ACC112 (cell line): Measurements from ENCODE around the gene POLD4.
"Not testable (repeated sequence)": the region's sequence is repeated elsewhere in the genome, so short reads cannot be mapped to it uniquely, and the experiment has no call there.

ENCODE experiments used
- H2AFZ ChIP-seq: fragments of 200-600 bp; sonication (generic); one replicate; pipeline ENCODE4 v1.6.0; 2017; ENCODE audit warnings: antibody characterized with exemption, low read length; ENCODE audit not compliant: unreplicated experiment
- H3K27ac ChIP-seq: fragments of 200-600 bp; sonication (generic); 2 replicates; pipeline ENCODE4 v1.5.1; 2014; ENCODE audit warnings: low read depth, mild to moderate bottlenecking, antibody characterized with exemption, low read length, moderate library complexity
- H3K27me3 ChIP-seq: fragments of 200-600 bp; sonication (generic); 2 replicates; pipeline ENCODE4 v1.6.1; 2014; ENCODE audit warnings: mild to moderate bottlenecking, antibody characterized with exemption, low read length, moderate library complexity, mixed read lengths; ENCODE audit not compliant: insufficient read depth
- H3K36me3 ChIP-seq: fragments of 200-600 bp; sonication (generic); 2 replicates; pipeline ENCODE4 v1.6.1; 2016; ENCODE audit warnings: mild to moderate bottlenecking, antibody characterized with exemption, low read length, moderate library complexity, mixed read lengths; ENCODE audit not compliant: insufficient read depth
- H3K4me1 ChIP-seq: fragments of 200-600 bp; sonication (generic); one replicate; pipeline ENCODE4 v1.6.1; 2016; ENCODE audit warnings: low read length, mixed read lengths; ENCODE audit not compliant: insufficient read depth, unreplicated experiment, control insufficient read depth
- H3K4me3 ChIP-seq: fragments of 200-600 bp; sonication (generic); 2 replicates; pipeline ENCODE4 v1.5.1; 2014; ENCODE audit warnings: mild to moderate bottlenecking, low read depth, low read length
- H3K79me2 ChIP-seq: fragments of 200-600 bp; sonication (generic); one replicate; pipeline ENCODE4 v1.6.0; 2016; ENCODE audit warnings: low read length; ENCODE audit not compliant: control insufficient read depth, unreplicated experiment, insufficient read depth

Gene POLD4

DNA sequence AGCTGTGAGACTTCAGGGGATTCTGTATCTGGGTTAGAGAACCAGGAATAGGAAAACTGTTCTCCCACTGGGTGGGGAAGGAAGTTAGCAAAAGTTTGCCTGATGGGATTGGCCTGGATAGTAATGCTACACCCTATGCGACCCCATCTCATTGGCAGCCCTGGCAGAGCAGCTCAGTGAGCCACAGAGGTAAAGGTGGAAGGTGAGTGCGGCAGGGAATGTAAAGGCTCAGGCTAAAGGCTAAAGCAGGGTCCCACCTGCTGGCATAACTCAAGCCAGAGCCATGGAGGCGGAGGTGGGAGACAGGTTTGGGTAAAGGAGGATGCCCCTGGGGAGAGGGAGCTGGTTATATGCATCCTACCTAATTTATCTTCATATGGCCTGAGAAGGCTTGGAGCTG lies 31.3 kb downstream of the POLD4 start:
- Histone ChIP-seq H3K36me3 (no peaks in the 10 kb centered on the region), H3K4me3 (no peak overlapping the region), H3K79me2 (no peaks in the 10 kb centered on the region), H2AFZ (no peak overlapping the region), H3K27me3 (no peaks in the 10 kb centered on the region), H3K4me1 (no peaks in the 10 kb centered on the region), H3K27ac (no peak overlapping the region)

DNA sequence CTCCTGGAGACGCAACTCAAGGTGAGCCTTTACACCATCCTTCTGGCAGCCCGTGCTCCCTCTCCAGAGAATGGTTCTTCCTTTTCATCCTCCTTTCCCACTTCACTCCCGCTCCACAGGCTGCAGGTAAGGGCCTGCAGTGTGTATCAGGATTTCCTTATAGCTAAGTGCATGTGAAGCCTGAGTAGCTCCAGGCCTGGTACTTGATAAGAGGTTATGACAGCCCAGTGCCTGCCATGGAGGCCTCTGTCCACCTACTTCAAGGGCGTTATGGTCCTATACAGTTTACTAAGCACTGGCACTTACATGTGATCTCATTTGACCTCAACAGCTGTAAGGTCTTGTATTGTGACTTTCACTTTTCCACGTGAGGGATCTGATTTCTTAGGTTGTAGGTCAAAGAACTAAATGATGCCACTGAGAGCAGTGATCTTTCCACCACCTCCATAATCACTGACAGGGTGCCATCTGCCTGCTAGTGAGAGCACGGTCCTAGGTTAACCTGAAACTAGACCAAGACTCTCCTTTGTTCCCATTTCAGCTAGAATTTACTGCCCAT lies 32.0 kb downstream of the POLD4 start:
- Histone ChIP-seq H3K4me1 (no peaks in the 10 kb centered on the region), H3K27me3 (no peaks in the 10 kb centered on the region), H3K4me3 (no peak overlapping the region), H3K79me2 (no peaks in the 10 kb centered on the region), H3K27ac (no peak overlapping the region), H3K36me3 (no peaks in the 10 kb centered on the region), H2AFZ (no peak overlapping the region)

DNA sequence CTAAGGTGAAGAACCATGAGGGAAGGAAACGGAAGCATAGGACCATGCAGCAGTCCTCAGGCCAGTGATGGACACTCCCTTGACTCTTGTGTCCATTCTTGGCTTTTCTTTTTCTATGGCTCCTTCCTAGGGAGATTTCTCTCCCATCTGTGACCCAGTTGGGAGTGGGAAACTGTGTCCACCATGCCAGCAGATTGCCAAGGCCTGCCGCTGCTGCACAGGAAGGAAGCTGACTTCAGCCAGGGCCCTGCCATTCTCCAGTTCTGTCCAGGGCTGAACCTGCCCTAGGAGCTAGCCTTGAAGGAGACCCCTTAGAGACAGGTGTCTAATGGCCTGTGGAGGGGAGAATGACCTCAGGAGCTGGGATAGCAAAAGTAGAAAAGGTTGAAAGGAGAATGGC lies 32.7 kb downstream of the POLD4 start:
- H3K4me1 ChIP-seq: no peaks in the 10 kb centered on the region
- H3K79me2 ChIP-seq: no peaks in the 10 kb centered on the region
- H2AFZ ChIP-seq: no peak overlapping the region
- H3K36me3 ChIP-seq: no peaks in the 10 kb centered on the region
- H3K27me3 ChIP-seq: no peaks in the 10 kb centered on the region
- H3K4me3 ChIP-seq: no peak overlapping the region
- H3K27ac ChIP-seq: no peak overlapping the region

DNA sequence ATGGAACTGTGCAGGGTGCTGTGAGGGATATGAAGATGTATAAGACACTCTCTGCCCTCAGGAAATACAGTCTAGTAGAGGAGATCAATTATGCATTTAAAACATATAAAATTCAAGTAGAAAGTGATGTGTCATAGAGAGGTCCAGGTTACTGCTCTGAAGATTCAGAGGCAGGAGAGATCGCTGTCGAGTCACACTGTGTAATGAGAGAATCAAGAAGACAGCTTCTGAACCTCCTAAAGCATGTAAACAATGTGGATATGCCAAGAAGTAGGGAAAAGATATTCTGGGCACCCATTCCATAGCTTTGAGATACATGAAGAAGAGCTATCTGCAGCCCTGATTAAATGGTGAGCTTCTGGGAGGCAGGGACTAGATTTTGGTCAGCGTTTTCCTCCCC lies 33.3 kb downstream of the POLD4 start:
- Histone ChIP-seq H3K79me2 (no peaks in the 10 kb centered on the region), H3K27me3 (no peaks in the 10 kb centered on the region), H3K4me1 (no peaks in the 10 kb centered on the region), H2AFZ (no peak overlapping the region), H3K4me3 (no peak overlapping the region), H3K27ac (no peak overlapping the region), H3K36me3 (no peaks in the 10 kb centered on the region)

DNA sequence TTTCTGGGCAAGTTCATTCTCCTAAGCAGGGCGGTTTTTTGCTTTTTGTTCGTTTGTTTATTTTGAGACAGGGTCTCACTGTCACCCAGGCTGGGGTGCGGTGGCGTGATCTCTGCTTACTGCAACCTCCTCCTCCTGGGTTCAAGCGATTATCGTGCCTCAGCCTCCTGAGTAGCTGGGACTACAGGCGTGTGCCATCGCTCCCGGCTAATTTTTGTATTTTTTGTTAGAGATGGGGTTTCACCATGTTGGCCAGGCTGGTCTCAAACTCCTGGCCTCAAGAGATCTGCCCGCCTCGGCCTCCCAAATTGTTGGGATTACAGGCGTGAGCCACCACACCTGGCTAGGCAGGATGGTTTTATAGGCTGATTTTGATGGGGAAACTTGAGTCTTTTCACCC lies 34.5 kb downstream of the POLD4 start:
- not testable (repeated sequence) for H3K79me2 ChIP-seq, H3K4me1 ChIP-seq, H3K27me3 ChIP-seq, H2AFZ ChIP-seq, H3K36me3 ChIP-seq, H3K27ac ChIP-seq
- H3K4me3 ChIP-seq: peak overlapping the region; percentile 80

DNA sequence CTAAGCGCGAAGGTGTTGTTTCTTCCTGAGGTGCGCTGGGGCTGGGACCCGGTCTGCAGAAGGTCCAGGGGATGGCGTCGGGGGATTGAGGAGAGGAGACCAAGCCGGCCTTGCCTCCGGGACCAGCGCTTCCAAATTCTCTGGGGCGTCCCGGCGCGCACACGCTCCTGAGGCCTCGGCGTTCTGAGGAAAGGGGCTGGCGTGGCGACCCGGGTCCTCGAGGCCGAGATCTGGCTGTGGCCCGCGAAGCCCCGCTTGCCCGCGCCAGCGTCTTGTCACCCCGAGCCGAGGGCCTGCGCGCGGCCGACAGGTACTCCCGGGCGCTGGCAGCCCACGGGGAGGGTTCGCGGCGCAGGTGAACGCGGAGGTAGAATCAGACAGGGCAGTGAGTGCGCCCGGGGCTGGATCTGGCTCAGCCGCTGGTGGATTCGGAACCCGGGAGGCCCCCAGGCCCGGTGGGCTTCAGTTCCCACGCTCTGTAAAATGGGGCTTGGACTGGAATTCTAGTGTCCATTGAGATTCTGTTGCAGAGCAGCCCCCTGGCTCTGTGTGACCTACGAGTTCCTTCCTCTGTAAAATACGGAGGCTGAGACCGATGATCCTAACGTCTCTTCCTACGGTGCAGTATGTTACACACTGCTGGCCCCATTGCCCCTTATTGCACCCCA lies 35.3 kb downstream of the POLD4 start:
- H3K27ac ChIP-seq: no peak overlapping the region
- peak overlapping the region; percentile 80 for H3K4me3 ChIP-seq
- H3K4me1 ChIP-seq: no peaks in the 10 kb centered on the region
- H3K36me3 ChIP-seq: no peaks in the 10 kb centered on the region
- peak overlapping the region; percentile 49 for H2AFZ ChIP-seq
- H3K79me2 ChIP-seq: no peaks in the 10 kb centered on the region
- H3K27me3 ChIP-seq: no peaks in the 10 kb centered on the region

DNA sequence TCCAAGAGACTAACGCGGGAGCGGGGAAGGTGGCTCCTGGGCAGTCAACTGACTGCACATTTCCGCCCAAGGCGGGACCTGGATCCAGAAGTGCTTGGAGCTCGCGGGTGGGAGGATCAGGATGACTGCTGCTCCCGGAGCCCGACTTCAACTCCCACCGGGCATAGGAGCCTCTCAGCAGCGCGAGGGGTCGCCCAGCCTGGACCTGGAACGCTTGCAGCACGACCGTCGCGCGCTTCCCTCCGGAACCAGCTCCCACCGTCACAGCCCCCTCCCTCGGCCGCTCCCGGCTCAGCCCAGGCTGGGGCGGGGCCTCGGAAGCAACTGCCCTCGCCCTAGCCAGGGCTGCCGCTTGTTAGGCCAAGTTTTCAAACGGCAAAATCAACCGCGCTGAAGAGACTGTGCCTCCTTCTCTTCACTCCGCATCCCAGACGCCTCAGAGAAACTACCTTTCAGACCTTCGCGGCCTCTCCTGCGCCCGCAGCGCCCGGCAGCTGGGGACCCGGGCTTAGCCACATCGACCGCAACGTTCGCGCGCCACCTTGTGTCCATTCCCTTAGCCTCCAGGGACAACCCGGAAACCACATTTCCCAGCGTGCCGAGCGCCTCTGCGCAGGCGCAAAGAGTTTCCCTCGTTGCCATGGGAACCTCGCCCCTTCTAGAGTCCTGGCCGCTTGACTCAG lies 36.0 kb downstream of the POLD4 start:
- peak overlapping the region; percentile 80 for H3K4me3 ChIP-seq
- H3K36me3 ChIP-seq: no peaks in the 10 kb centered on the region
- no peaks in the 10 kb centered on the region for H3K4me1 ChIP-seq
- peak overlapping the region; percentile 61 for H3K27ac ChIP-seq
- H3K79me2 ChIP-seq: no peaks in the 10 kb centered on the region
- peak overlapping the region; percentile 98 for H2AFZ ChIP-seq
- no peaks in the 10 kb centered on the region for H3K27me3 ChIP-seq

DNA sequence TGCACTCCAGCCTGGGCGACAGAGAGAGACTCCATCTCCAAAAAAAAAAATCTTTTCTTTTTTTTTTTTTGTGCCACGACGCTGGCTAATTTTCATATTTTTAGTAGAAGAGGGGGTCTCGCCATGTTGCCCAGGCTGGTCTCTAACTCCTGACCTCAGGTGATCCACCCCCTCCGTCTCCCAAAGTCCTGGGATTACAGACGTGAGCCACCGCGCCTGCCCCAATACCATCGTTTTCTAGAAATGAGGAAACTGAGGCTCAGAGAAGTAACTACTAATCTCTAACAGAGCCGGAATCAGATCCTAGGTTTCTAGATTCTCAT lies 36.5 kb downstream of the POLD4 start:
- Histone ChIP-seq H3K4me3 (peak overlapping the region; percentile 80), H3K27me3 (no peaks in the 10 kb centered on the region), H3K27ac (peak overlapping the region; percentile 61), H3K4me1 (no peaks in the 10 kb centered on the region), H3K36me3 (no peaks in the 10 kb centered on the region), H3K79me2 (no peaks in the 10 kb centered on the region), H2AFZ (peak overlapping the region; percentile 98)

DNA sequence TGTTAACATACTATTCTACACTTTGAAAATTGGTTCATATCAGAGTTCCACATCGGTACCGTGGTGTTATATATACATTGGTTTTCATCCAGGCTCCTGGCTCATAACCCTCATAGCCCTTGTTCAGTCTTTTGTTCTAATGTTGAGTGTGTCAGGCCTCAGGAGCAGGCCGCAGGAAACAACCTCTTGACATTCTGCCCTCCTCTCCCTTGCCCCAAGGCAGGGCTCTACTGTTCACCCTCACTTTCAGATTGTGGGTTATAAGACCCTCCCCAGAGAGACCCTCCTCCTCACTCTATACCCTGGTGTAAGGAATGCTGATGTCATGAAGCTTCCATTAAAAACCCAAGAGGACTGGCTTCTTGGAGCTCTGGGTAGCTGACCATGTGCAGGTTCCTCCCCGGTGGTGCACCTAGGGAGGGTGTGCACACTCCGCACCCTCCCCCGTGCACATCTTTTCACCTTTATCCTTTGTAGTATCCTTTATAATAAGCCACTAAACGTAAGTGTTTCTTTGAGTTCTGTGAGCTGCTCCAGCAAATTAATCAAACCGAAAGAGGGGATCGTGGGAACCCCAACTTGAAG lies 37.9 kb downstream of the POLD4 start:
- Histone ChIP-seq H3K4me3 (no peak overlapping the region), H3K27me3 (no peaks in the 10 kb centered on the region), H2AFZ (no peak overlapping the region), H3K27ac (no peak overlapping the region), H3K4me1 (no peaks in the 10 kb centered on the region), H3K79me2 (no peaks in the 10 kb centered on the region), H3K36me3 (no peaks in the 10 kb centered on the region)

DNA sequence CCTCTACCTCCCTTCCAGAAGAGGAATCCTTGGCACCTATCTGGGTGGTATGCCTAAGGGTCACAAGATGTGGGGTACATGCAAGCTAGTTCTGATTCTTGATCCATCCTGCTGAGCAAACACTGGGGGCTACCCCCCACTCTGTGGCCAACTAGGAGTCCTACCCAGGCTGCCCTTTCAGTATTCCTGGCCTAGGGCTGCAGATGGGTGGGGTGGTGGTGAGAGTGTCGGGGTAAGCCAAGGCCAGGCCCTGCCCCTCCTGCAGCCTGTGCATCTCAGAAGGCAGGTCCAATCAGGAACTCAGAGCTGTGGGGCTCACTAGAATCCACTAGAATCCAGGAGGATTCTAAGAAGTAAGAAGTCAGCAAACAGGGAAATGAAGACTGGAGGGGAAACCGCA lies 39.1 kb downstream of the POLD4 start:
- no peaks in the 10 kb centered on the region for H3K79me2 ChIP-seq
- no peaks in the 10 kb centered on the region for H3K4me1 ChIP-seq
- no peaks in the 10 kb centered on the region for H3K27me3 ChIP-seq
- H2AFZ ChIP-seq: no peak overlapping the region
- H3K4me3 ChIP-seq: no peak overlapping the region
- no peak overlapping the region for H3K27ac ChIP-seq
- H3K36me3 ChIP-seq: no peaks in the 10 kb centered on the region
